Measurements from ENCODE around the gene P3H4. TPM values are rescaled to one million over a fixed set of nuclear protein-coding genes. Genes with fewer than 3 reads are reported as not detected.

The P3H4 gene
- total RNA-seq, 1 experiment from 2014 or later = 123 TPM

DNA sequence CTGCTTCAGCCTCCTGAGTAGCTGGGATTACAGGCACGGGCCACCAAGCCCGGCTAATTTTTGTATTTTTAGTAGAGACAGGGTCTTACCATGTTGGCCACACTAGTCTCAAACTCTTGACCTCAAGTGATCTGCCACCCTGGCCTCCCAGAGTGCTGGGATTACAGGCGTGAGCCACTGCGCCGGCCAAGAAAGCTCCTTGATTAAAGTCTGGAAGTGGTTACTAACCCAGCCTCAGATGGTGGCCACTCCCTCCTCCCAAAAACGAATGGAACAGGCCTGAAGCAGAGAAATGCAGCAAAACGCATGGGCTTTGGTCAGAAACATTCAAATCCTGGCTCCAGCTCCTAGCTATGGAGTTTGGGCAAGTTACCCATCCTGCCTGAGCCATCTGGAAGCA is 12.3 kb upstream of the P3H4 start:
- no peak overlapping the region for H3K4me3 ChIP-seq
- H3K9me3 ChIP-seq = no peaks in the 10 kb centered on the region
- DNase-seq = no peak
- H3K27me3 ChIP-seq = no peaks in the 10 kb centered on the region
- H3K36me3 ChIP-seq = peaks cover 57% of the 10 kb centered on the region

DNA sequence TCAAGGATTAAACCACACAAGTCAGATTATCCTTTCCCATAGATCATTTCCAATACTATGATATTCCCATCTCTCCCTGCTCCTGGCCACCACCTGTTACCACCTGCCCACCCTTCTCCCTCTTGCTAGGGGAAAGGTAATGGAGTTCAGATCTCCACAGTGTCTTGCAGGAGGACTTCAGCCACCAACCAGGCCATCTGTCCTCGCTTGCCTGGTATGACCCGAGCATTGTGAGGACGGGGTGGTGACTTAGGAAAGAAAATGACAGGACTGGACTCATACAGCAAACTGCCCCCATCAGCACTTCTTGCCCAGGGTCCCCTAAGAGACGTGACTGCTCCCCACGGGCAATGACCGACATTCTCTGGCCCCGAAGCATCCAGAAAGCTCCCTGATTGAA is 11.8 kb upstream of the P3H4 start:
- Histone ChIP-seq H3K36me3 (peaks cover 55% of the 10 kb centered on the region), H3K27me3 (no peaks in the 10 kb centered on the region), H3K4me3 (no peak overlapping the region), H3K9me3 (no peaks in the 10 kb centered on the region)
- no peak for DNase-seq

DNA sequence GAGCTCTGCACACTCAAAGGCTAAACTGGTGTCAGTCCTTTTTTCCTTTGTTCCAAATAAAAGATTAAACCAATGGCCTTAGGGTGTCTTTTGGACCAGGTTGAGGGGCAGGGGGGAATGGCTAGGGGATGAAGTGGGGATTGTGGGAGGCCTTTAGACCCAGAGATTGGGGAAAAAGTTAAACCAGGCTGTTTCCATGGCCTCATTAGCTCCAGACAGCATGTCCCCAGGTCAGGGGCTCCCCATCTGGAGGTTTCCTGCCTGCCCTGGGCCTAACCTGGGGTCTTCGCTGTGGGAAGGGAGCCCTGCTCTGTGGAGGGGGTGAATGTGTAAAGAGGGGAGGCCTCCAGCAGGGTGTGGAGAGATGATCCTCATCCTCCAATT is 11.4 kb upstream of the P3H4 start:
- Histone ChIP-seq H3K4me3 (no peak overlapping the region), H3K27me3 (no peaks in the 10 kb centered on the region), H3K9me3 (no peaks in the 10 kb centered on the region), H3K36me3 (peaks cover 55% of the 10 kb centered on the region)
- no peak for DNase-seq

DNA sequence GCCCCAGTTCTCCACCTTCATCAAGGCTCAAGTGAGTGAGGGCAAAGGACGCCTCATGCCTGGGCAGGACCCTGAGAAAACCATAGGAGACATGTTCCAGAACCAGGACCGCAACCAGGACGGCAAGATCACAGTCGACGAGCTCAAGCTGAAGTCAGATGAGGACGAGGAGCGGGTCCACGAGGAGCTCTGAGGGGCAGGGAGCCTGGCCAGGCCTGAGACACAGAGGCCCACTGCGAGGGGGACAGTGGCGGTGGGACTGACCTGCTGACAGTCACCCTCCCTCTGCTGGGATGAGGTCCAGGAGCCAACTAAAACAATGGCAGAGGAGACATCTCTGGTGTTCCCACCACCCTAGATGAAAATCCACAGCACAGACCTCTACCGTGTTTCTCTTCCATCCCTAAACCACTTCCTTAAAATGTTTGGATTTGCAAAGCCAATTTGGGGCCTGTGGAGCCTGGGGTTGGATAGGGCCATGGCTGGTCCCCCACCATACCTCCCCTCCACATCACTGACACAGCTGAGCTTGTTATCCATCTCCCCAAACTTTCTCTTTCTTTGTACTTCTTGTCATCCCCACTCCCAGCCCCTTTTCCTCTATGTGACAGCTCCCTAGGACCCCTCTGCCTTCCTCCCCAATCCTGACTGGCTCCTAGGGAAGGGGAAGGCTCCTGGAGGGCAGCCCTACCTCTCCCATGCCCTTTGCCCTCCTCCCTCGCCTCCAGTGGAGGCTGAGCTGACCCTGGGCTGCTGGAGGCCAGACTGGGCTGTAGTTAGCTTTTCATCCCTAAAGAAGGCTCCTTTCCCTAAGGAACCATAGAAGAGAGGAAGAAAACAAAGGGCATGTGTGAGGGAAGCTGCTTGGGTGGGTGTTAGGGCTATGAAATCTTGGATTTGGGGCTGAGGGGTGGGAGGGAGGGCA is 10.7 kb upstream of the P3H4 start:
- Histone ChIP-seq H3K36me3 (peaks cover 57% of the 10 kb centered on the region), H3K4me3 (no peak overlapping the region), H3K27me3 (no peaks in the 10 kb centered on the region), H3K9me3 (no peaks in the 10 kb centered on the region)
- no peak for DNase-seq

DNA sequence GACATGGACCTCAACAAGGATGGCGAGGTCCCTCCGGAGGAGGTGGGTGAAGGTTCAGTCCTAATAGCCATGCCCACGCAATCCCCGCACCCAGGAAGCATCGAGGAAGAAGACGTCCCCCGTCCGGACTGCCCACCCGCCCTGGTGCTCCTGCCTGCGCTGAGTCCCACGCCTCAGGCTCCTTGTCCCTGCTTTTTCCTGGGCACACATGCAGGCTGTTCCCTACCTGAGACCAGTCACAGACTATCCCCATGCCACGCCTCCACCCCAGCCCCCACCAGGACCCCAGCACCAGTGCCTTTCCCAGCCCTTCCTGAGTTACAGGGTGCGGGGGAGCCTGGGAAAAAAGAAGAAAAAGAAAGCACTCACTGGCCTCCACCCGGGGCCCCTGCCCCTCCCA is 10.0 kb upstream of the P3H4 start:
- Histone ChIP-seq H3K4me3 (no peak overlapping the region), H3K36me3 (peaks cover 59% of the 10 kb centered on the region), H3K9me3 (no peaks in the 10 kb centered on the region)

DNA sequence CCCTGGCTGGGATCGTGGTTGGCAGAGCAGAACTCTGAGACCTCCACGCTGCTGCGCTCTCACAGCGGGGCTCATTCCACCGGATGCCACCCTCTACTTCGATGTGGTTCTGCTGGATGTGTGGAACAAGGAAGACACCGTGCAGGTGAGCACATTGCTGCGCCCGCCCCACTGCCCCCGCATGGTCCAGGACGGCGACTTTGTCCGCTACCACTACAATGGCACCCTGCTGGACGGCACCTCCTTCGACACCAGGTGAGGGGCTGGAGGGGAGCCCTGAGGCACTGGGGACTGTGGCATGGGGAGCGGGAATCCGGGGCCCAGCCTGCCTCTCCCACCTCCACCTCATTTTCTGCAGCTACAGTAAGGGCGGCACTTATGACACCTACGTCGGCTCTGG is 6.3 kb upstream of the P3H4 start:
- H3K9me3 ChIP-seq = no peaks in the 10 kb centered on the region
- H3K4me3 ChIP-seq = no peak overlapping the region
- H3K36me3 ChIP-seq = peaks cover 80% of the 10 kb centered on the region
- H3K27me3 ChIP-seq = no peaks in the 10 kb centered on the region
- DNase-seq = no peak

More for the DNA sequence above, 10.0 kb upstream of the P3H4 start:
- DNase-seq = no peak
- H3K27me3 ChIP-seq = no peaks in the 10 kb centered on the region

DNA sequence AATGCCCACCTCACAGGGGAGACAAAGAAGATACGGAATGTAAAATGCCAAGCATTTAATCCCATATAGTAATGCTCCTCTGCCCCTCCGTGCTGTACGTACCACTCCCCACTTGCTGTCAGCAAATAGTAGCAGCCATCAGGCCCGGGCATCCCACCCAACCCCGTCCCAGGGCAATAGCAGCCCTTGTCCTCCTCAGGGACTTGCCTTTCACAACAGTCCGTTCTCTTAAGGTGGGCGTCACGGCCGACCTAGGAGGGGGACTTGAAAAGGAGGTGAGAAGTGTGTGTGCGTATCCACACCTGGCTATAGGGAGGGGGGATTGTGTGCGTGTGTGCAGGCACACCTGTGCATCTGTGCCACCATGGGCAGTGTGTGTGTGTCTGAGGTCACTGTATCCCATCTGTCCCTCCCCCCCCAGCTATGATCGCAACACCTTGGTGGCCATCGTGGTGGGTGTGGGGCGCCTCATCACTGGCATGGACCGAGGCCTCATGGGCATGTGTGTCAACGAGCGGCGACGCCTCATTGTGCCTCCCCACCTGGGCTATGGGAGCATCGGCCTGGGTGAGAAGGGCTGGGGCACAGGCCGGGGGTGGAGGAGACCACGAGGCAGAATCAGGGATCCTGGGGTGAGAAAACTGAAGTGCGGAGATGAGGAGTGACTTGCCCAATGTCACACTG is 5.0 kb upstream of the P3H4 start:
- Histone ChIP-seq H3K36me3 (peaks cover 71% of the 10 kb centered on the region), H3K4me3 (no peak overlapping the region), H3K9me3 (no peaks in the 10 kb centered on the region), H3K27me3 (no peaks in the 10 kb centered on the region)
- DNase-seq = no peak

DNA sequence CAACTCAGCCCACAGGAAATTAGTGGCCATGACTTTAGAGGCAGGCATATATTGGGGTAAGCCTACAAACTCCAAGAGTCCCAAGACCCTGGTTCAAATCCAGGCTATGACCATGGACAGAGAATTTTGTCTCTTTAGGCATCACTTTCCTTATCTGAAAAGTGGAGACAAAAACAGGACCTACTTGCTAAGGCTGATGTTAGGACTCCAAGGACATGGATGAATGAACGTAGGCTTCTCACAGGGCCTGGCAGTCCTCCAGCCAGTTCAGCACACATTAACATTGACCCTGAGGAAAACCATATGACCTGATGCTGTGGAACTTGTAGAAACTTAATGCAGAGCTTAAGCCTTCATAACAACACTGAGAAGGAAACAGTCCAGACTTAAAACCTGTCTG is 2.4 kb upstream of the P3H4 start:
- Histone ChIP-seq H3K4me3 (peak overlapping the region; percentile 97), H3K27me3 (no peaks in the 10 kb centered on the region), H3K36me3 (peaks cover 66% of the 10 kb centered on the region), H3K9me3 (no peaks in the 10 kb centered on the region)
- no peak for DNase-seq

DNA sequence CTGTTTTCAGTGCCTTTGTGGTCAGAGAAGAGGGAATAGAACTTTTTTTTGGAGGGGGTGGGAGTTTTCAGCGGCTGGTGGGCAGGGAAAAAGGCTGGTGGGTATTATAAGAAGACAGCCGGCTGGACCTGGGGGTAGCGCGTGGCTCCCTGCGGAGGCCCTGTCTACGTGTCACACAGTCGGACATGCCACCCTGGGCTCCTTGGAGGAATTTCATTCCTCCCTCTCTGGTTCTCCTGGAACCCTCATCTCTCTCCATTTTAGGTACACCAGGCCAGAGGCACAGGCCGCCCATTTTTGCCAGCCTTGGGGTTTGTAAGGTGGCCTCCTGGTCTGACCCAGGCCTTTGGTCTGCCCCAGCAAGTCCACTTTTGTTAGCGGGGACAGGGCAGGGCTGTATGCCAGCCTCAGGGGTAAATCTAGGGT is 2.0 kb upstream of the P3H4 start:
- H3K4me3 ChIP-seq = peak overlapping the region; percentile 97
- H3K9me3 ChIP-seq = no peaks in the 10 kb centered on the region
- peaks cover 67% of the 10 kb centered on the region for H3K36me3 ChIP-seq
- DNase-seq = no peak
- no peaks in the 10 kb centered on the region for H3K27me3 ChIP-seq

DNA sequence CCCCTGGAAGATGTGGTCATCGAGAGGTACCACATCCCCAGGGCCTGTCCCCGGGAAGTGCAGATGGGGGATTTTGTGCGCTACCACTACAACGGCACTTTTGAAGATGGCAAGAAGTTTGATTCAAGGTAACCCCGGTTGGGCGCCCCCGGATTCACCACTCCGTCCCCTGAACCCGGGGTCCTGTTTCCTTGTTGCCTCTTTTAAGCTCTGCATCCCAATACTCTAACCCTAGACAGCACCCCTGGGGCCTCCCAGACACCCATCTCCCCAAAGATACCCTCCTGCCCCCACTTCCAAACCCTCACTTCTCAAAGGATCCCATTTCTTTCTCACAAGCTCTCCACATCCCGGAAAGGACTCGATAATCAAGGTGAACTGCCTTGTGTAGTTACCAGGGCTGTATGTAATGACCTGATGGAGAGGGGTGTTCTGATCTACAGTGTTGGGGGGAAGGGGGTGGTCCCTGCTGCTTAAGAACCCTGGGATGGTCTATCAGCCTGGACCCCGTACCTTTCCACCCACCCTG is 1.5 kb upstream of the P3H4 start:
- H3K9me3 ChIP-seq = no peaks in the 10 kb centered on the region
- peaks cover 68% of the 10 kb centered on the region for H3K36me3 ChIP-seq
- no peaks in the 10 kb centered on the region for H3K27me3 ChIP-seq
- DNase-seq = no peak
- peak overlapping the region; percentile 97 for H3K4me3 ChIP-seq

DNA sequence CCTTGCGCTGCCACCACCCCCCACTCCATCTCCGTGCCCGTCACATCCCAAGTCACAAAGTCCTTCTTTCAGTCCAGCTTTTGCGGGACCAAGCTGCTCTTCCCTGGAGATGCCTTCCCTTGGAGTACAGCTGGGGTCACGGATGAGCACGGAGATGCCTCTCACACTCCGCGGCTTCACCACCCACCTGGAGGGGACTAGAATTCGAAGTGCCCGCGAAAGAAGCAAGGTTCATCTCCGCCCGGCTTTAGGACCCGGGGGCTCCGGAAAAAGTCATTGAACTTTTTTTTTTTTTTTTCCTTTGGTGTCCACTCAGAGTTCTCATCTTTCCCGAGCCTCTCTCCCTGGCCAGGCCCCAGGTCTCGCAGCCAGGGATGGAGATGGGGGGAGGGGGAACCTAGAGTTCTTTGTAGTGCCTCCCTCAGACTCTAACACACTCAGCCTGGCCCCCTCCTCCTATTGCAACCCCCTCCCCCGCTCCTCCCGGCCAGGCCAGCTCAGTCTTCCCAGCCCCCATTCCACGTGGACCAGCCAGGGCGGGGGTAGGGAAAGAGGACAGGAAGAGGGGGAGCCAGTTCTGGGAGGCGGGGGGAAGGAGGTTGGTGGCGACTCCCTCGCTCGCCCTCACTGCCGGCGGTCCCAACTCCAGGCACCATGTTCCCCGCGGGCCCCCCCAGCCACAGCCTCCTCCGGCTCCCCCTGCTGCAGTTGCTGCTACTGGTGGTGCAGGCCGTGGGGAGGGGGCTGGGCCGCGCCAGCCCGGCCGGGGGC is 817 bp upstream of the P3H4 start, which contains the start of gene FKBP10:
FKBP10 (plus strand) TSS at position 624 of the 771 bp plus-strand sequence; CDS start at position 655, 31 bp downstream.
- Histone ChIP-seq H3K27me3 (no peaks in the 10 kb centered on the region), H3K9me3 (no peaks in the 10 kb centered on the region), H3K36me3 (peaks cover 65% of the 10 kb centered on the region), H3K4me3 (peak within 1 kb of the TSS; percentile 97)
- peak; percentile 92 for DNase-seq

DNA sequence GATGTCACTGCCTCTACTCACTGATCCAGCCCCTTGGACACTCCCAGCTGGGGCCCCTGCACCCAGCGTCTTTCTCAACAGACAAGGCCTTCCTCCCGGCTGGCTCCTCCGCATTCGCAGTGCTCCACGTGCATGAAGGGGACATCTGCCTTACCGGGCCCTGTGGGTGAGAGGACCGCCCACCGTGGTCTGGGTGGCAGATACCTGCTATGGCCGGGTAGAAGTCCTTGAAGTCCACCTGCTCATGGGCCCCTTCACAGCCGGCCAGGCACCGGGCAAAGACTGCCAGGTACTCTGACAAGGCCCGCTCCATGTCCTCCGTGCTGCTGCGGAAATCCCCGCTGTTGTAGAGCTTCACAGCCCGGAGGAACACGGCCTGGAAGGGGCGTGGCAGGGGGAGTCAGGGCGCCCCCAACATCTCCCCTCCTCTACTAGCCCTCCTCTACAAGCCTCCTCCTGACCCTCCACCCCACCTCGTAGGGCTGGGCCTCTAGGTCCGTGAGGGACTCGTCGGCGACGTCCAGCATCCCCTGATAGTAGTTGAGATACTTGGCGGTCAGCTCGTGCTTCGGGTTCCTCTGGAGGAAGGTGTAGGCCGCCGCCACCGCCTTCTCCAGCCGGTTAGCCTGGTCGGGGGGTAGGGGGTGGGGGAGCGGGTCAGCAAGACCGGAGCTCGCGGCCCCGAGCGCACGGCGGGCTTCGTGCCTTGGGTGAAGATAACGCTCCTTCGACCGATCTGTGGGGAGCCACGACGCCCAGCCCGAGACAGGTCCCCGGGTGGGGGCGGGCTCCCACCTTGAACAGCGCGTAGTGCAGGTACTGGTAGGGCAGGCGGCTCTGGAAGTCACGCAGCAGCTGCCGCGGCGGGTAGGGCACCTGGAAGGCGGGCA is 845 bp downstream of the P3H4 start:
- Histone ChIP-seq H3K9me3 (no peaks in the 10 kb centered on the region), H3K4me3 (peak overlapping the region; percentile 97), H3K36me3 (peaks cover 67% of the 10 kb centered on the region), H3K27me3 (no peaks in the 10 kb centered on the region)
- peak; percentile 36 for DNase-seq

DNA sequence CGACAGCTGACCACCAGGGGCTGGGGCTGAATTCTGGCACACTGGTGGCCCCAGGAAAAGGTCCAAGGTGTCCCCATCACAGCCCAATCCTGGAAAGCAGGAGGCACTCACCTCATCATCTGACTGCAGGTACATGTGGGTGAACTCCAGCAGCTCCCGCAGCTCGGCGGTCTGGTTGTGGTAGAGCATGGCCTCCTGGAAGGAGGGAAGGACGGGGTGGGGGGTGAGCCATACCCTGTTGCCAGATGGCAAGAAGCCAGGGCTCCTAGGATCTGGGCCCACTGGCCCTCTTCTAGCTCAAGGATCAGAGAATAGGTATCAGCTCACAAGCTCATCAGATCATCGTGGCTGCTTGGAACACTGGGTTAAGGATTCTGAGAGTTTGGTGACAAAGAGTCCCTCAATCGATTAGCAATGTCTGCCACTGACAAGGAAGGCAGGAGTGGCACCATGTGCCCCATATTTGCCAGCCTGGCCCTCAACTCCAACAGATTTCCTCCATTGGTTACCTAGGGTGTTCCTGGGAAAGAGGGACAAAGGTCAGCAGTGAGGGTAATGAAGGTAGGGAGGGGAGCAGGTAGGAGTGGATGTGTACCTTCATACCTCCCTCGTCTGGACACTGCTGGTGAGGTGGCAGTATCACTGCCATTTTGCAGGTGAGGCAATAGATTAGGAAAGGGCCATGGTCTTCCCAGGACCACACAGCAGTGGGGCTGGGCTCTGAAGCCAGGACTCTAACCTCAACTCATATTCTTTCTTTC is 4.9 kb downstream of the P3H4 start:
- H3K36me3 ChIP-seq = peaks cover 52% of the 10 kb centered on the region
- no peaks in the 10 kb centered on the region for H3K9me3 ChIP-seq
- DNase-seq = no peak
- no peak overlapping the region for H3K4me3 ChIP-seq
- no peaks in the 10 kb centered on the region for H3K27me3 ChIP-seq

DNA sequence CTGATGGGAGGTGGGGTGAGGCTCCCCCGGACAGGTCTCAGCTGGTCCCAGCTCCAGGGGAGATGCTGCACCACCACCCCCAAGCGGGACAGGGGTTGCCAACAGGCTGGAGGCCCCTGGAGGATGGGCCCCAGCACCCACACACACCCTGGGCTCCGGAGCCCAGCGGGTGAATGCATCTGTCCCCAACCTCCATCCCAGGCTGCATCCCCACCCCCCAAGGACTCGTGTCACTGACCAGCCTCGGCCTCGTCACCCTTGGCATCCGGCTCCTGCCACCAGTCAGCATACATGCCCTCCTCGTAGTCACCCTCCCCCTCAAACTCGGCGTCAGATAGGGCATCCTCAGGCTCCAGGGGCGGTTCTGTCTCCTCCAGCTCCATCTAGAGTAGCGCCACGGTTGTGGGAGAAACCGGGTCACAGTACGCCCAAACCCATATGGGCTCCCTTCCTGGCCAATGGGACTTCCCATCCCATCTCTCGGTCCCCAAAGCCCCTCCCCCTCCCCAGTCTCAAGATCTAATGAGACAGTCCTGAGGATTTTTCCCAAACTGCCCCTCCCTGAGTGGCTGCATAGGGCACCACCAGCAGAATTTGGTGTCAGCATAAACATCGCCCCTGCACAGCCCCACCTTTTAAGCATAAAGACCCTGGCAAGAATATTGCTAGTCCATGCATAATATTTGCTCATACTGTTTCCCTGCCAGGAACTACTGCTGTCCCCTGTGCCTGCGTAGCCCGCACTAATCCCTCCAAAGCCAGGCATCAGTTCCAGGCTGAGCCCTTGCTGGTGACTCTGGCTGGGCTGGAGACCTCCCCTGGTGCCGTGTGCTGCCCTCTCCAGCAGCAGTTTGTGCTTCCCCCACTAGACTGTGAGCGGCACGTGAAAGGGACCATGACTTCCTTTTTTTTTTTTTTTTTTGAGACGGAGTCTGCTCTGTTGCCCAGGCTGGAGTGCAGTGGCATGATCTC is 8.4 kb downstream of the P3H4 start:
- H3K27me3 ChIP-seq = no peaks in the 10 kb centered on the region
- H3K36me3 ChIP-seq = peaks cover 29% of the 10 kb centered on the region
- H3K9me3 ChIP-seq = no peaks in the 10 kb centered on the region
- DNase-seq = no peak
- no peak overlapping the region for H3K4me3 ChIP-seq
